HuH-7.5 (cell line): ENCODE results near the gene NME1.

Experiments used
- DNase-seq: peaks from one replicate; pipeline ENCODE4 v3.0.0; 2011; ENCODE audit warnings: low spot score

The NME1 gene

GRCh38 chr17:51189628-51190027 lies 36.3 kb downstream of the NME1 start:
- DNase-seq = no peak

- no peak for DNase-seq
Measured at GRCh38 chr17:51191895-51192294, 38.5 kb downstream of the NME1 start.

GRCh38 chr17:51197754-51198153 lies 44.4 kb downstream of the NME1 start:
- DNase-seq = no peak

- DNase-seq = no peak
Measured at GRCh38 chr17:51200295-51200694, 46.9 kb downstream of the NME1 start.

- DNase-seq = no peak
Measured at GRCh38 chr17:51200846-51201245, 47.5 kb downstream of the NME1 start.

- DNase-seq = no peak
Measured at GRCh38 chr17:51203838-51204237, 50.5 kb downstream of the NME1 start.
